ENCODE results near the gene ARPP21. TPM values are rescaled to one million over a fixed set of nuclear protein-coding genes. Genes with fewer than 3 reads are reported as not detected.

The ARPP21 gene
- total RNA-seq, 2 experiments from 2014 or later, result 1.0 to 1.1 TPM

- no peaks in the 10 kb centered on the region for H3K79me2 ChIP-seq (ENCODE audit: insufficient read depth, low read depth, low read length)
- ChIA-PET CTCF (ENCODE audit: unreplicated experiment) (no interaction called here), POLR2A (interaction anchor here (0.9 kb wide), 1 partner anchor 32 kb away, joined by 3 read pairs; no protein-coding TSS in a partner anchor)
- H4K20me1 ChIP-seq (ENCODE audit: insufficient read depth, low read length), result no peaks in the 10 kb centered on the region
- H3K4me3 ChIP-seq (ENCODE audit: low read depth, low read length, poor library complexity, severe bottlenecking), result no peak overlapping the region
- H3K27ac ChIP-seq (ENCODE audit: low read depth, low read length, poor library complexity, severe bottlenecking), result no peak overlapping the region
- peaks cover 41% of the 10 kb centered on the region for H3K4me1 ChIP-seq (ENCODE audit: insufficient read depth, low read length, poor library complexity, severe bottlenecking)
- no peaks in the 10 kb centered on the region for H3K9me3 ChIP-seq (ENCODE audit: low read length)
- peak overlapping the region; percentile 42; the same call in 1 of the 2 replicates for H3K4me2 ChIP-seq (ENCODE audit: low read length)
- no peak overlapping the region for H2AFZ ChIP-seq (ENCODE audit: low read length)
- TF ChIP-seq EZH2phosphoT487 (IDR thresholded peaks at IDR 0.05; ENCODE audit: borderline replicate concordance, low read depth, low read length), result no peak
- TF ChIP-seq CTCF (conservative IDR thresholded peaks at IDR 0.05; ENCODE audit: low read length), result no peak
- H3K36me3 ChIP-seq (ENCODE audit: insufficient read depth, low read length), result no peaks in the 10 kb centered on the region
- H3K9me2 ChIP-seq (ENCODE audit: insufficient read depth, low read length), result no peaks in the 10 kb centered on the region
- BruUV-seq (replicated peaks), result no TSS peak
- intact Hi-C loops (cut with micrococcal nuclease; ENCODE audit: unreplicated experiment), result no loop called here
- DNase-seq (ENCODE audit: low spot score), result no peak
These were observed 33.7 kb downstream of the ARPP21 start for GRCh38 chr3:35673017-35673416.

- Histone ChIP-seq H3K9me2 (ENCODE audit: insufficient read depth, low read length) (no peaks in the 10 kb centered on the region), H3K79me2 (ENCODE audit: insufficient read depth, low read depth, low read length) (no peaks in the 10 kb centered on the region), H3K4me1 (ENCODE audit: insufficient read depth, low read length, poor library complexity, severe bottlenecking) (peaks cover 51% of the 10 kb centered on the region), H3K9me3 (ENCODE audit: low read length) (no peaks in the 10 kb centered on the region), H4K20me1 (ENCODE audit: insufficient read depth, low read length) (no peaks in the 10 kb centered on the region), H3K27ac (ENCODE audit: low read depth, low read length, poor library complexity, severe bottlenecking) (no peak overlapping the region), H3K36me3 (ENCODE audit: insufficient read depth, low read length) (no peaks in the 10 kb centered on the region), H2AFZ (ENCODE audit: low read length) (peak overlapping the region; percentile 45; the same call in 1 of the 2 replicates), H3K4me3 (ENCODE audit: low read depth, low read length, poor library complexity, severe bottlenecking) (no peak overlapping the region), H3K4me2 (ENCODE audit: low read length) (peak overlapping the region; percentile 50; the same call in 1 of the 2 replicates)
- intact Hi-C loops (cut with micrococcal nuclease; ENCODE audit: unreplicated experiment), result no loop called here
- ChIA-PET CTCF (ENCODE audit: unreplicated experiment) (no interaction called here), POLR2A (interaction anchor here (1.0 to 1.9 kb wide), 2 partner anchors 9 to 183 kb away, joined by 3 to 12 read pairs; no protein-coding TSS in a partner anchor)
- TF ChIP-seq EZH2phosphoT487 (IDR thresholded peaks at IDR 0.05; ENCODE audit: borderline replicate concordance, low read depth, low read length) (no peak), CTCF (conservative IDR thresholded peaks at IDR 0.05; ENCODE audit: low read length) (no peak)
- no peak for DNase-seq (ENCODE audit: low spot score)
- BruUV-seq (replicated peaks), result no TSS peak
These were observed 35.3 kb downstream of the ARPP21 start for GRCh38 chr3:35674451-35675109.

- Histone ChIP-seq H3K4me2 (ENCODE audit: low read length) (peak overlapping the region; percentile 50; the same call in 1 of the 2 replicates), H3K36me3 (ENCODE audit: insufficient read depth, low read length) (no peaks in the 10 kb centered on the region), H3K4me3 (ENCODE audit: low read depth, low read length, poor library complexity, severe bottlenecking) (no peak overlapping the region), H4K20me1 (ENCODE audit: insufficient read depth, low read length) (no peaks in the 10 kb centered on the region), H3K4me1 (ENCODE audit: insufficient read depth, low read length, poor library complexity, severe bottlenecking) (peaks cover 51% of the 10 kb centered on the region), H3K27ac (ENCODE audit: low read depth, low read length, poor library complexity, severe bottlenecking) (no peak overlapping the region), H3K79me2 (ENCODE audit: insufficient read depth, low read depth, low read length) (no peaks in the 10 kb centered on the region), H3K9me3 (ENCODE audit: low read length) (no peaks in the 10 kb centered on the region), H2AFZ (ENCODE audit: low read length) (peak overlapping the region; percentile 45; the same call in 1 of the 2 replicates), H3K9me2 (ENCODE audit: insufficient read depth, low read length) (no peaks in the 10 kb centered on the region)
- TF ChIP-seq CTCF (conservative IDR thresholded peaks at IDR 0.05; ENCODE audit: low read length), result no peak
- TF ChIP-seq EZH2phosphoT487 (IDR thresholded peaks at IDR 0.05; ENCODE audit: borderline replicate concordance, low read depth, low read length), result no peak
- POLR2A ChIA-PET, result interaction anchor here (1.0 to 1.9 kb wide), 2 partner anchors 10 to 182 kb away, joined by 3 to 12 read pairs; no protein-coding TSS in a partner anchor
- intact Hi-C loops (cut with micrococcal nuclease; ENCODE audit: unreplicated experiment), result no loop called here
- CTCF ChIA-PET (ENCODE audit: unreplicated experiment), result no interaction called here
- no peak for DNase-seq (ENCODE audit: low spot score)
- no TSS peak for BruUV-seq (replicated peaks)
These were observed 35.9 kb downstream of the ARPP21 start for GRCh38 chr3:35675206-35675605.

Measured in OCI-LY7 (cell line).